Body of pancreas (tissue), 4 donors: Measurements from ENCODE around the gene SCARF1. TPM values are rescaled to one million over a fixed set of nuclear protein-coding genes. Genes with fewer than 3 reads are reported as not detected.

Experiments used
- ATAC-seq: fragments of 150-250 bp; one replicate; pipeline ENCODE4 v1.9.1; 2016
- DNase-seq, 4 donors: peaks; one replicate each; pipeline ENCODE4 v3.0.0-alpha.2; 2019
- H3K27ac ChIP-seq, 4 donors: fragments of 200-600 bp; sonication (generic); 1 replicate in 3 of 4; 2 replicates in 1 of 4; pipeline versions ENCODE4 v1.5.1 to v1.6.1; 2016 to 2019; ENCODE audit warnings: mild to moderate bottlenecking in 1 of 4, mixed read lengths in 1 of 4, moderate library complexity in 1 of 4
- H3K27me3 ChIP-seq, 2 donors: fragments of 200-600 bp; sonication (generic); one replicate each; pipeline ENCODE4 v1.6.0; 2016; ENCODE audit warnings: mild to moderate bottlenecking in 1 of 2
- H3K36me3 ChIP-seq, 2 donors: fragments of 200-600 bp; sonication (generic); replicated peaks in 1 of 2; 2 replicates each; pipeline ENCODE4 v1.5.1; 2016; ENCODE audit warnings: low read depth in 2 of 2; ENCODE audit not compliant: insufficient read depth in 1 of 2
- H3K4me1 ChIP-seq: fragments of 200-600 bp; sonication (generic); one replicate; pipeline ENCODE4 v1.6.0; 2016
- H3K4me3 ChIP-seq, 2 donors: fragments of 200-600 bp; sonication (generic); 1 replicate in 1 of 2; 2 replicates in 1 of 2; pipeline ENCODE4 v1.5.1; 2016 to 2019
- H3K9me3 ChIP-seq, 3 donors: fragments of 200-600 bp; sonication (generic); 1 replicate in 2 of 3; 2 replicates in 1 of 3; pipeline ENCODE4 v1.5.1; 2016
- CTCF ChIP-seq, 7 experiments: fragments of 450-650 bp in 4 of 7; fragments of 200-600 bp in 3 of 7; sonication (generic) in 3 of 7; IDR thresholded peaks; one replicate each; pipeline ENCODE4 v1.5.1; 2016 to 2019; ENCODE audit warnings: antibody characterized with exemption in 7 of 7
- POLR2A ChIP-seq, 3 donors: fragments of 450-650 bp; IDR thresholded peaks; one replicate each; pipeline ENCODE4 v1.6.1; 2016; ENCODE audit warnings: antibody characterized with exemption in 3 of 3, mild to moderate bottlenecking in 2 of 3
- WGBS, 2 donors: methylation state at CpG; one replicate each; pipeline ENCODE4 v1.1.5; 2017; 5-methylcytosine and 5-hydroxymethylcytosine counted together
- intact Hi-C: fragments of 100-400 bp; cut with DNase I; formaldehyde crosslinking; loops from one replicate; pipeline ENCODE4 v1.15.1; 2023
- total RNA-seq, 2 donors: library from RNA; depleted of rRNA; stranded (reverse); fragments of >200 nt; gene quantifications; one replicate each; pipeline ENCODE4 v1.1.0, GENCODE V29; 2016

SCARF1 gene
- total RNA-seq, 2 donors from 2014 or later, result 9.1 to 15.5 TPM

DNA sequence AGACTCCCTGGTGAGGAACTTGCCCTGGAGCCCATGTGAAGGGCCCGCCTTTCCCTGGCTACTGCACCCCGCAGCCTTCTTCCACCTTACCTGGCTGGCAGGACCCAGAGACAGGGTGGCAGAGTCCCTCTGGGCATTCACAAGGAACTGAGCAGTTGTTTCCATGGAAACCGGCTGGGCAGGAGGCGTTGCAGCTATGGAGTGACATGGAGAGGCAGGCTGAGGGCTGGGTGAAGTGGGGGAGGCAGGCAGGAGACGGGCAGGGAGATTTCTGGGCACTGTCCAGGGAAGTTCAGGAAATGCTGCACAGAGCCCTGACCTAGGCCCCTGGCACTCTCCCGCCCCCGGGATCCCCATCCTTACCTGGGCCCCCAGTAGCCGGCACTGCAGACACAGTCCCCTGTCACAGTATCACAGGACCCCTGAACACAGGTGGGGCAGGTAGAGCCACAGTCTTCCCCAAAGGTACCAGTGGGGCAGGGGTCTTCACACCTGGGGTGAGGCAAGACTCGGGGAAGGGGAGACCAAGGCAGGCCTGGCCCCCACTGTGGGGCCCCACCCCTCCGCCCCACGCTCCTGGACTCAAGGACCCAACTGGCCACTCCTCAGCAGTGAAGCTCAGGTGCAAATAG lies 5.9 kb downstream of the SCARF1 start:
- ATAC-seq (no peak), DNase-seq (peak in 3 of 4 donors; percentile 49 to 74 (median 64))
- Histone ChIP-seq H3K4me1 (peaks cover 27% of the 10 kb centered on the region), H3K9me3 (no peaks in the 10 kb centered on the region), H3K4me3 (no peak overlapping the region), H3K27ac (peak overlapping the region in 1 of 4 donors; percentile 40), H3K36me3 (no peaks in the 10 kb centered on the region), H3K27me3 (no peaks in the 10 kb centered on the region)
- 54% methylated on average over 4 to 10 of the region's 11 CpGs for WGBS, 2 donors
- intact Hi-C loops, result no loop called here
- TF ChIP-seq POLR2A (IDR thresholded peaks at IDR 0.05), result no peak

DNA sequence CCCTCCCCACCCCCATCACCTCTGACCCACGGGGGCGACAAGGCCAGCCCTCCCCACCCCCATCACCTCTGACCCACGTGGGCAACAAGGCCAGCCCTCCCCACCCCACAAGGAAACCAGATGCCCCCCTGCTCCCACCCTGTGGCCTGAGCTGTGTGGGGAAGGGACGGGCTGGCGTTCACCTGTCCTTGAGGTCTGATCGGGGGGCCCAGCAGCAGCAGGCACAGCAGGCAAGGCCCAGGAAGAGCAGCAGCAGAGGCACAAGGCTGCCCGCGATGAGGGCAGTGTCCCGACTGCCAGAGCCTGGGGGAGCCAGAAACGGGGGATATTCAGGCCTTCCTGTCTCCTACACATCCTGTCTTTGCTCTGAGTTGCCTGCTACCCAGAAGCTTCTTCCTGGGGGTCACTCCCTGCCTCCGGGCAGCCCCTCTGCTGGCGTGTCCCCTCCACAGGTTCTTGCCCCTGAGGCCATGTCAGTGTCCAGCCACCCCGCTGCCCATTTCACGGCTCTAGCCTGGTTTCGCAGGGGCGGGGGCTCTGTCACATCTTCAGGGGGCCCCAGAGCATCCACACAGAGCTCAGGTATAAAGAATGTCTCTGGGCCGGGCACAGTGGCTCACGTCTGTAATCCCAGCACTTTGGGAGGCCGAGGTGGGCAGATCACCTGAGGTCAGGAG lies 6.8 kb downstream of the SCARF1 start:
- intact Hi-C loops, result no loop called here
- DNase-seq (no peak), ATAC-seq (no peak)
- Histone ChIP-seq H3K36me3 (no peaks in the 10 kb centered on the region), H3K27me3 (no peaks in the 10 kb centered on the region), H3K27ac (no peak overlapping the region), H3K4me3 (no peak overlapping the region), H3K4me1 (peaks cover 18% of the 10 kb centered on the region), H3K9me3 (no peaks in the 10 kb centered on the region)
- TF ChIP-seq POLR2A (IDR thresholded peaks at IDR 0.05) (no peak), CTCF (IDR thresholded peaks at IDR 0.05) (no peak)
- 76 to 85% methylated on average over 12 to 14 of the region's 19 CpGs for WGBS, 2 donors

- no peak for DNase-seq
- no peak overlapping the region for H3K27ac ChIP-seq
- H3K4me3 ChIP-seq, result no peak overlapping the region
- H3K27me3 ChIP-seq, result no peaks in the 10 kb centered on the region
- intact Hi-C loops, result no loop called here
- ATAC-seq, result no peak
- H3K4me1 ChIP-seq, result peaks cover 13% of the 10 kb centered on the region
- WGBS, 2 donors, result 76 to 80% methylated on average over 17 of the region's 17 CpGs
- no peaks in the 10 kb centered on the region for H3K36me3 ChIP-seq
- H3K9me3 ChIP-seq, result no peaks in the 10 kb centered on the region
- TF ChIP-seq CTCF (IDR thresholded peaks at IDR 0.05) (no peak), POLR2A (IDR thresholded peaks at IDR 0.05) (no peak)
These were observed 7.4 kb downstream of the SCARF1 start for GRCh38 chr17:1638171-1638590.

GRCh38 chr17:1636732-1637285 lies 8.7 kb downstream of the SCARF1 start:
- Histone ChIP-seq H3K4me1 (peaks cover 10% of the 10 kb centered on the region), H3K4me3 (no peak overlapping the region), H3K36me3 (no peaks in the 10 kb centered on the region), H3K9me3 (no peaks in the 10 kb centered on the region), H3K27me3 (no peaks in the 10 kb centered on the region), H3K27ac (no peak overlapping the region)
- DNase-seq (no peak), ATAC-seq (no peak)
- intact Hi-C loops, result no loop called here
- 80 to 91% methylated on average over 7 to 15 of the region's 15 CpGs for WGBS, 2 donors
- TF ChIP-seq POLR2A (IDR thresholded peaks at IDR 0.05) (no peak), CTCF (IDR thresholded peaks at IDR 0.05) (no peak)

DNA sequence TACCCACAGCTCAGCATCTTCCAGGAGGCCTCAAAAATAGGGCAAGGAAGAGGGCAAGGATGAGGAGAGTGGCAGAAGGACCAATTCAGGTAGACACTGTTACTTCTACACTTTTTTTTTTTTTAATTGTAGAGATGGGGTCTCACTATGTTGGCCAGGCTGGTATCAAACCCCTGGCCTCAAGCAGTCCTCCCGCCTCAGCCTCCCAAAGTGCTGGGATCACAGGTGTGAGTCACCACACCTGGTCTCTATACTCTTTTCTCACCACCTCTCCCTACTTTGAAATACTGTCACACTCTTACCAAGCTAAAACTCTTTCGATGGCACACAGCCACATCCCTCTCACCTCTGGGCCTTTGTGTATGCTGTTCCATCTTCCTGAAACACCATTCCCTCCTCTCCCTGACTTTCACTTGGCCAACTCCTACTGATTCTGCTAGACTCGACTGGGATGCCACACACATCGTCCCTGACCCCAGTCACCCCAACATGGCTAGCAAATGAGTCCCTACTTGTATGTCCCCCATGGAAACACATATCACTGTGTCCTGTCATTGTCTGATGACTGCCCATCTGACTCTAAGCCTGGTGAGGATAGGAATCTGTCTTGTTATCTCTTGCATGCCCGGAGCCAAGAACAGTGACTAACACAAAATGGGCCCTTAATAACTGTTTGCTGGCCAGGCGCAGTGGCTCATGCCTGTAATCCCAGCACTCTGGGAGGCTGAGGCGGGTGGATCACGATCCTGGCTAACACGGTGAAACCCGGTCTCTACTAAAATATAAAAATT lies 9.7 kb downstream of the SCARF1 start:
- intact Hi-C loops, result no loop called here

More for the DNA sequence above, 9.7 kb downstream of the SCARF1 start:
- ATAC-seq, result no peak
- H3K9me3 ChIP-seq, result no peaks in the 10 kb centered on the region
- no peak for TF ChIP-seq CTCF (IDR thresholded peaks at IDR 0.05)
- no peak for TF ChIP-seq POLR2A (IDR thresholded peaks at IDR 0.05)
- DNase-seq, result no peak
- H3K4me1 ChIP-seq, result peaks cover 10% of the 10 kb centered on the region
- H3K27me3 ChIP-seq, result no peaks in the 10 kb centered on the region
- H3K36me3 ChIP-seq, result no peaks in the 10 kb centered on the region
- 83 to 94% methylated on average over 9 to 10 of the region's 10 CpGs for WGBS, 2 donors
- no peak overlapping the region for H3K4me3 ChIP-seq
- no peak overlapping the region for H3K27ac ChIP-seq
